GM23248 (cell line): ENCODE data around the gene APBA2. TPM values are rescaled to one million over a fixed set of nuclear protein-coding genes. Genes with fewer than 3 reads are reported as not detected.

Experiments
- DNase-seq: peaks from one replicate; pipeline ENCODE4 v3.0.0-alpha.2; 2015
- H2AFZ ChIP-seq: fragments of 200-600 bp; sonication (generic); 2 replicates; pipeline ENCODE4 v1.6.1; 2016; ENCODE audit warnings: antibody characterized with exemption
- H3F3A ChIP-seq: fragments of 200-600 bp; sonication (generic); 2 replicates; pipeline ENCODE4 v1.6.1; 2016; ENCODE audit warnings: mild to moderate bottlenecking, antibody characterized with exemption, mixed run types; ENCODE audit not compliant: insufficient read depth
- H3K27ac ChIP-seq: fragments of 200-600 bp; sonication (generic); 2 replicates; pipeline ENCODE4 v1.5.1; 2016; ENCODE audit warnings: mild to moderate bottlenecking
- H3K27me3 ChIP-seq: fragments of 200-600 bp; sonication (generic); replicated peaks from 2 replicates; pipeline ENCODE4 v1.6.1; 2016; ENCODE audit warnings: mild to moderate bottlenecking; ENCODE audit not compliant: insufficient read depth
- H3K36me3 ChIP-seq: fragments of 200-600 bp; sonication (generic); 2 replicates; pipeline ENCODE4 v1.6.1; 2016; ENCODE audit warnings: low read depth, mild to moderate bottlenecking
- H3K4me1 ChIP-seq: fragments of 200-600 bp; sonication (generic); 2 replicates; pipeline ENCODE4 v1.6.1; 2016; ENCODE audit warnings: mild to moderate bottlenecking; ENCODE audit not compliant: insufficient read depth
- H3K4me2 ChIP-seq: fragments of 200-600 bp; sonication (generic); one replicate; pipeline ENCODE4 v1.6.1; 2016; ENCODE audit warnings: mild to moderate bottlenecking; ENCODE audit not compliant: unreplicated experiment
- H3K4me3 ChIP-seq: fragments of 200-600 bp; sonication (generic); 2 replicates; pipeline ENCODE4 v1.5.1; 2016; ENCODE audit warnings: mild to moderate bottlenecking
- H3K79me2 ChIP-seq: fragments of 200-600 bp; sonication (generic); 2 replicates; pipeline ENCODE4 v1.6.1; 2016; ENCODE audit warnings: mild to moderate bottlenecking; ENCODE audit not compliant: insufficient read depth
- H3K9ac ChIP-seq: fragments of 200-600 bp; sonication (generic); 2 replicates; pipeline ENCODE4 v1.6.1; 2016; ENCODE audit warnings: mild to moderate bottlenecking
- H3K9me2 ChIP-seq: fragments of 200-600 bp; sonication (generic); 2 replicates; pipeline ENCODE4 v1.6.1; 2016; ENCODE audit warnings: mixed run types, mild to moderate bottlenecking, moderate library complexity; ENCODE audit not compliant: insufficient read depth
- H3K9me3 ChIP-seq: fragments of 200-600 bp; sonication (generic); one replicate; pipeline ENCODE4 v1.6.1; 2017; ENCODE audit warnings: low read depth
- H4K20me1 ChIP-seq: fragments of 200-600 bp; sonication (generic); 2 replicates; pipeline ENCODE4 v1.6.0; 2016; ENCODE audit not compliant: insufficient read depth
- EZH2 ChIP-seq: fragments of 200-600 bp; sonication (generic); IDR thresholded peaks from 2 replicates; pipeline ENCODE4 v1.6.1; 2018; ENCODE audit warnings: antibody characterized with exemption, mild to moderate bottlenecking; ENCODE audit not compliant: insufficient read depth, poor library complexity, severe bottlenecking
- EZH2phosphoT487 ChIP-seq: fragments of 200-600 bp; sonication (generic); IDR thresholded peaks from 2 replicates; pipeline ENCODE4 v1.6.1; 2018; ENCODE audit warnings: antibody characterized with exemption, moderate library complexity, mild to moderate bottlenecking, low read depth; ENCODE audit not compliant: insufficient read depth
- WGBS, 2 experiments: methylation state at CpG; one replicate each; pipeline ENCODE4 v1.1.6; 2015 to 2017; ENCODE audit warnings: low lambda C conversion rate in 2 of 2, low coverage in 1 of 2; ENCODE audit errors: missing lambda C conversion rate in 2 of 2; 5-methylcytosine and 5-hydroxymethylcytosine counted together
- in situ Hi-C: fragments of 300-500 bp; cut with MboI; formaldehyde crosslinking; loops from 2 replicates; pipeline ENCODE4 v1.15.0; 2020
- polyA plus RNA-seq: library from polyadenylated mRNA; unstranded; fragments of >200 nt; fragmentation: Nextera tagmentation; extraction: Ambion mirVana; gene quantifications from 2 replicates; pipeline ENCODE4 v1.2.1, GENCODE V29; 2016
- total RNA-seq: library from RNA; depleted of rRNA; stranded (reverse); fragments of >200 nt; shearing (Covaris generic); gene quantifications from 2 replicates; pipeline ENCODE4 v1.2.3, GENCODE V29; 2014

Gene APBA2
- total and polyA plus RNA-seq, 2 experiments from 2014 or later, result 0.23 to 0.65 TPM

DNA sequence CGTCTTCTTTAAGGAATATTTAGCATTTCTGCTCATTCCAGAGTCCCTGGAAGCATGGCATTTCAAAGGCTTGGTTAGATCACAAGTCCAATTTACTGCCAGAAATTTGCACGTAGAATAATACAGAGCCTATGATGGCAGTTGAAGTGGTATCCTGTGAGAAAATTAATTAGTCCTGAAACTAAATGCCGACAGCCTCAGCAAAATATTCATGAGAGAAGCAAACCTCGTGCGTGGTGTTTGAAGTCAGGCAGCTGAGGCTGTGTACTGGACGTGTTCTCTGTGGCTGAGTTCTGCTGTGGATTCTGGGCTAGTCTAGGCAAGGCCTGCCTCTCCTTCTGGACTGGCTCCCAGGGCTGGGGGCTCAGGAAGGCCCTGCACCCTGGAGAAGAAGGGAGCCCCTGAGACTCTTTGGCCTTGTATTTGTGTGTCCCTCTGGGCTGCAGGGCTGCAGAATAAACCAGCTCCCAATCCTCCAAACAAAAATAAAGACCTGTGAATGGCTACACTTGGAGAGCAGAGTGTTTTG lies 106.6 kb downstream of the APBA2 start:
- no peaks in the 10 kb centered on the region for H3F3A ChIP-seq
- no peak overlapping the region for H3K9ac ChIP-seq
- no peaks in the 10 kb centered on the region for H3K36me3 ChIP-seq
- 27 to 28% methylated on average over 6 of the region's 6 CpGs for WGBS, 2 experiments
- no peak overlapping the region for H3K27ac ChIP-seq
- no peaks in the 10 kb centered on the region for H3K79me2 ChIP-seq
- H4K20me1 ChIP-seq, result no peaks in the 10 kb centered on the region
- in situ Hi-C loops, result no loop called here
- no peaks in the 10 kb centered on the region for H3K9me2 ChIP-seq
- no peak overlapping the region for H3K4me2 ChIP-seq
- H2AFZ ChIP-seq, result no peak overlapping the region
- no peaks in the 10 kb centered on the region for H3K4me1 ChIP-seq
- no peaks in the 10 kb centered on the region; the same call in none of the 2 replicates for H3K27me3 ChIP-seq
- TF ChIP-seq EZH2phosphoT487 (no peak), EZH2 (no peak)
- DNase-seq, result no peak
- no peak overlapping the region for H3K4me3 ChIP-seq
- no peaks in the 10 kb centered on the region for H3K9me3 ChIP-seq

DNA sequence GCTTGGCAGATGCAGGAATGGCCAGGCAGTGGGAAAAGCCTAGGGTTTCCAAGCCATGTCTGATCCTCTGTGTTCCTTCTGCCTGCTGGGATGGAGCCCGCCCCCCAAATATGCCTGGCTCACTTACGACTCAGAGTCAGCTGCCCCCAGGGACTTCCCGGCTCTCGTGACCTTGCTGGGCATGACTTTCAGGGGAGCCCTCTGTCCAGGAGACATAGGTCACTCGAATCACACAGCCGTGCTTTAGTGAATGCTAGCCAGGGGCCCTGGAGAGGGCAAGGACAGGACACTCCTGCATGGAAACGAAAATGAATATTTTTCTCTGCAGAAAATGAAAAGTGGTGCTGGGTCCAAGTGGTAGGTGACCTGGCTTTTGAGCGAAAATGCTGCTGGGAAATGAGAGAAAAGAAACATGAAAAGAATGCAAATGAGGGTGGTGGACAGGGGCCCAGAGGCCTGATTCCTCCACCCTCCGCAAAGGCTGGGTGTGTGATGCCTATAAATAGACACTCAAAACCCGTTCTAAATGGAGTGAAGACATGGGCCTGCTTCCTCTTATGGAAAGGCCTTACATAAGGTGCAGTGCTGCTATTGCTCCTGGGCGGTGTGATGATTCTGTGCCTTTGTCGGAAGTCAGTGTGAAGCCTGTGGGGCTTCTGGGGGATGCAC lies 107.4 kb downstream of the APBA2 start:
- Histone ChIP-seq H3K27me3 (no peaks in the 10 kb centered on the region; the same call in none of the 2 replicates), H3K4me2 (no peak overlapping the region), H3K9me3 (no peaks in the 10 kb centered on the region), H3K79me2 (no peaks in the 10 kb centered on the region), H2AFZ (no peak overlapping the region), H3K4me1 (no peaks in the 10 kb centered on the region), H3F3A (no peaks in the 10 kb centered on the region), H3K9me2 (no peaks in the 10 kb centered on the region), H3K4me3 (no peak overlapping the region), H3K27ac (no peak overlapping the region), H3K9ac (no peak overlapping the region), H3K36me3 (no peaks in the 10 kb centered on the region), H4K20me1 (no peaks in the 10 kb centered on the region)
- WGBS, 2 experiments, result 29 to 32% methylated on average over 12 of the region's 12 CpGs
- DNase-seq, result no peak
- in situ Hi-C loops, result no loop called here
- TF ChIP-seq EZH2phosphoT487 (no peak), EZH2 (no peak)

DNA sequence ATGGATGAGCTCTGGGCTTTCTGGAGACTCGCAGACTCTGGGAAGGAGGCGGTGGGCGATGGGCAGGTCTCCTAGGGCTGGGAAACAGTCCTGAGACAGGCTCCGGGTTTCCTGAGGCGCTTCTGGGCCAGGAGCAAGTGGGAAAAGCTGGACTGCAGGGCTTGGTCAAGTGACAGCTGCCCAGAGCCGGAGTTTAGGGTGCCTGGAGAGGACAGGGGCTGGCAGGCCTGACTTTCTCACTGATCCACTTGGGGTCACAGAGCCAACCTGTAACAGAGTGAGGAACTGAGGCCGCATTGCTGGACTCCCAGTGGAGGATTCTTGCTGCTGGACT lies 107.9 kb downstream of the APBA2 start:
- Histone ChIP-seq H3K4me3 (no peak overlapping the region), H3F3A (no peaks in the 10 kb centered on the region), H3K9me3 (no peaks in the 10 kb centered on the region), H2AFZ (no peak overlapping the region), H3K9ac (no peak overlapping the region), H3K9me2 (no peaks in the 10 kb centered on the region), H3K36me3 (no peaks in the 10 kb centered on the region), H3K27ac (no peak overlapping the region), H3K4me1 (no peaks in the 10 kb centered on the region), H3K27me3 (no peaks in the 10 kb centered on the region; the same call in none of the 2 replicates), H3K79me2 (no peaks in the 10 kb centered on the region), H3K4me2 (no peak overlapping the region), H4K20me1 (no peaks in the 10 kb centered on the region)
- 19% methylated on average over 7 of the region's 7 CpGs for WGBS, 2 experiments
- in situ Hi-C loops, result no loop called here
- DNase-seq, result no peak
- TF ChIP-seq EZH2, result no peak
- no peak for TF ChIP-seq EZH2phosphoT487

DNA sequence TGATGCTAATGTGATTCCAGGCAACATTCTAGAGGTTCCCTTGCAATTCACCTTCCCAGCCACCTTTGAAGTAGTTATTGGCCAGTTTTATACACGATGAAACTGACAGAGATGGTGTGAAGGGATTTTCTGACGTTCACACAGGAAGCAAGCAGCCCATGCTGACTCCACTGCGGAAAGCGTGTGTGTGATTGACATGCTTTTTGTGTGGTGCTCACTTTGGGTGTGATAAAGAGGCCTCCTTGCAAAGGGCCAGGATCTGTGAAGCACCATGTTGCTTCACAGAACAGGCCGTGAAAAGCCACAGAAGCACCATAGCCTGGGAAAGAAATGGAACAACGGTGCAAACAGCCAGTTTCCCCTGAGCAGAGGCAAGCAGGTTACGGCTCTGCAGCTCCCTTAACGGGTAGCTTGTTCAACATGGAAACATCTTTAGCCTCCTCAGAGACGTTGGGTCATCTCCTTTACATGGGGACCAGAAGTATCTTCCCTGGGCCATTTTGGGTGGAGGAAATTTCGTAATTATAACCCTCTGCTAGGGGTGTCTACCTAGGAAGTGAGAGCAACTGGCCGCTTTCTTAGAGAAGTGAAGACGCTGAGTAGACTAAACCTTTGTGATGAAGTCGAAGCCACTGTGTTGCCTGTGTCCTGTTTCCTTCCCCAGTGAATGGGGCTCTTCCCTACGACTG lies 108.5 kb downstream of the APBA2 start:
- no peak for DNase-seq
- Histone ChIP-seq H3K4me1 (no peaks in the 10 kb centered on the region), H3K27ac (no peak overlapping the region), H4K20me1 (no peaks in the 10 kb centered on the region), H3K9me3 (no peaks in the 10 kb centered on the region), H3K9me2 (no peaks in the 10 kb centered on the region), H3K9ac (no peak overlapping the region), H3K4me3 (no peak overlapping the region), H3K36me3 (no peaks in the 10 kb centered on the region), H3K4me2 (no peak overlapping the region), H3K79me2 (no peaks in the 10 kb centered on the region), H3F3A (no peaks in the 10 kb centered on the region), H3K27me3 (no peaks in the 10 kb centered on the region; the same call in none of the 2 replicates), H2AFZ (no peak overlapping the region)
- WGBS, 2 experiments, result 32 to 35% methylated on average over 14 of the region's 14 CpGs
- TF ChIP-seq EZH2phosphoT487, result no peak
- no peak for TF ChIP-seq EZH2
- in situ Hi-C loops, result no loop called here
